ENCODE measurements around the gene FOXS1.

Gene FOXS1

DNA sequence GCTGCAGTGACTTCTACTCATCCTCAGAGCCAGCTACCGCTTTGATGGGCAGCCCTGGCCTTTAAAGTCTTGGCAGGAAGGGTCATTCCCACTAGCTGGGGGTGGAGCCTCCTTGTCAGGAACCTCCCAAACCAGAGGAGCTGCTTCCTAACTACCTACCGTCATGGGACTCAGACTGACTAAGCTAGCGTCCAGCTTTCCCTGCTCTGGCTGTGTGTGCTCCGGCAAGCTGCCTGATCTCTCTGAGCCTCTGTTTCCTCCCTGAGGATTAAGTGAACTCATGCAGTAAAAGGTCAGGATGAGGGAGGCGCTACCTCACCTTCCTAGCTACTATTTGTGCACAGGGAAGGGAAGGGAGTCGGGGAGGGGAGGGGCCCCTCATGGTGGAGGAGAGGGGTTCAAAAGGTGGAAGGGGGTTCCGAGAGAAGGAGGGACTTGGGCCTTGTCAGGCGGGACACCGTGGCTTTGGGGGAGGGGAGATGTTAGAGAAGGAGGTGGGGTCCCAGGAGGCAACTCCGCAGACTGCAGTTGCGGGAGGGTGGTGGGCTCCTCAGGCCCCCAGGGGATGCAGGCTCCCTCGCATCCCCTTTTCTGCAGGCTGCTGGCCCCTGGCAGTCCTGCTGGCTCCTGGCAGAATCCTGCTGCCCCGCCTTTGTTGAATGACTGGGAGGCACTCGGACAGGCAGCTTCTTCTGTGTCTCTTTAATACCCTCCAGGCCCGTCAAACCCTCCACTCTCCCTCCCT is 15.2 kb upstream of the FOXS1 start:
- FAIRE-seq, result no peak

DNA sequence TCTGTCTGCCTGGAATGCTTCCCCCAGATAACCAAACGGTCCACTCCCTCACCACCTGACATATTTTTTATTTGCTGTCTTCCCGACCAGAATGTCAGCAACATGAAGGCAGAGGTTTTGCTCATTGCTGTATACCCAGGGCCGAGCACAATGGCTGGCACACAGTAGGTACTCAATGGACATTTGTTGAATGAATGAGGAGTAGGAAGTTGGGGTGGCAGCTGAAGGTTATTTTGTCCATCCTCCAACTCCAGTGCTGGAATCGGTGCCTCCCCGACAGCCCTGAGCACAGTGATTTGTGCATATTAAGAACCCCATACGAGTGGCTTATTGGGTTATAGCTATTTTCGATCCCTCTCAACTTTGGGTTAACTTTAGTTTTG is 14.6 kb upstream of the FOXS1 start:
- no peak for FAIRE-seq

DNA sequence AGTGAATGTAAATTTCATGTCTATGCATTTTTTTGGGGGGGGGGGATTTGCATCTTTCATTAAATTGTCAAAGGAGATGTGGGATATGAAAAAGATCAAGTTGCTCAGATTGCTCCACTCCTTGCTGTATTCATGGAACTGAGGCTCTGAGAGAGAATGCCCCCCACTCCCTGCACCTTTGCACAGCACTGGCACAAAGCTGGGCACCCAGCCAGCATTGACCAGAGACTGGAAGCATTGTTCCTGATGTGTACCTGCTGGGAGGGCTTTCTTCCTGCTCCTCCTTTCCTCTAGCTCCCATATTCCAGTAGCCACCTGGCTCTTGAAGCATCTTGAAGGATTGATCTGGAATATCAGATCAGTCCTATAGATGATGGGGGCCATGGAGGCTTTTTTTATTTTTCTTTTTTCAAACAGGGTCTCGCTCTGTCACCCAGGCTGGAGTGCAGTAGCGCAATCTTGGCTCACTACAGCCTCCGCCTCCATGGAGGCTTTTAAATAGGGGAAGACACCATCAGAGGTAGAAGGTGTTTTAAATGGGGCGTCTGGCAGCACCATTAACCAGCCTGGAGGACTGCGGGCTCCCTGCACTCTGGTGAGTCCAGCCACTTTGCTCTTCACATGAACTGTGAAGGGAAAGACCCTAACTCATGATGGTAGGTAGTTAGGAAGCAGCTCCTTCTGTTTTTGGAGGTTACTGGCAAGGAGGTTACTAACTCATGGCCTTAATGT is 14.0 kb upstream of the FOXS1 start:
- FAIRE-seq, result no peak

GRCh38 chr20:31858760-31859083 is 13.3 kb upstream of the FOXS1 start:
- no peak for FAIRE-seq

DNA sequence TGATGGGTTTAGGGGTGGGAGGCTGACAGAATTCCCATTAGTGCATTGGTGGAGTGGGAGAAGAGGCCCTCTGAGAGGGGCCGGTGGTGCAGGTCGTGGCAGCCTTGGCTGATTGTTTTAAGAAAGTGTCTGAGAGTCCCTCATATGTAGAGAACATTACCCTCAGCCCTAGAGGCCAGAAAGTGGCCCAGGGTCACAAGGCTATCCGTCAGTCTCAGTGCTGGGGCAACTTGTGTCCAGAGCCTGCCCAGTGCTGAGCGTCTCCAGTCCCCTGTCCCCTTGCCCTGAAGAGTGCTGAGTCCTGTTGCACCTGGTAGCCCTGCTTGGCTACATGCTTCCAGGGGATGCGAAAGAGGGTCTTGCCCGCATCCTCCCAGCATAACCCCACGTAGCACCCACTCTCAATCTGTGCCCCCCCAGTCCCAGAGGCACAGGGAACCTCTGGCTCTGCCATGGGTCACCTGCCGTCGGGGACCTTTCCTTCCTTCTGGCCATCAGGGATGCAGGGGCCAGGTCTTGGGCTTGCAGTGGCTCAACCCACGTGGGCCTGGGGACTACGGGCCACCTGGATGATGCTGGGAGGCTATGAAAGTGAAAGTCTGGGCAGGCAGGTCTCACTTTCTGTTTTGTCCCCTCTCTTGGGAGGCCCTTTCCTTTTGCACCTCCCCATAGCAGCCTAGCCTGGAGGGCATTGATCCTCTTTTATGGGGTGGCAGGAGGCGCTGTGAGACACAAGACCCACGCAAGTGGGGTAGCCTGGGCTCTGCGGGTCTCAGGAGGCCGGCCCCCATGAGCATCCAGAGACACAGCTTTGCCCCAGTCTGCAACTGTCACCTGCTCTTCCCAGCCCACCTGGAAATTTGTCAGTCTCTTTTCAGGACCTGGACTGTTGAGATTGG is 12.7 kb upstream of the FOXS1 start:
- FAIRE-seq, result no peak

GRCh38 chr20:31856516-31856915 is 11.1 kb upstream of the FOXS1 start:
- no peak for FAIRE-seq

- no peak for FAIRE-seq
These were observed 8.1 kb upstream of the FOXS1 start for GRCh38 chr20:31853481-31853880.

GRCh38 chr20:31851240-31851955 is 6.0 kb upstream of the FOXS1 start:
- FAIRE-seq, result no peak

DNA sequence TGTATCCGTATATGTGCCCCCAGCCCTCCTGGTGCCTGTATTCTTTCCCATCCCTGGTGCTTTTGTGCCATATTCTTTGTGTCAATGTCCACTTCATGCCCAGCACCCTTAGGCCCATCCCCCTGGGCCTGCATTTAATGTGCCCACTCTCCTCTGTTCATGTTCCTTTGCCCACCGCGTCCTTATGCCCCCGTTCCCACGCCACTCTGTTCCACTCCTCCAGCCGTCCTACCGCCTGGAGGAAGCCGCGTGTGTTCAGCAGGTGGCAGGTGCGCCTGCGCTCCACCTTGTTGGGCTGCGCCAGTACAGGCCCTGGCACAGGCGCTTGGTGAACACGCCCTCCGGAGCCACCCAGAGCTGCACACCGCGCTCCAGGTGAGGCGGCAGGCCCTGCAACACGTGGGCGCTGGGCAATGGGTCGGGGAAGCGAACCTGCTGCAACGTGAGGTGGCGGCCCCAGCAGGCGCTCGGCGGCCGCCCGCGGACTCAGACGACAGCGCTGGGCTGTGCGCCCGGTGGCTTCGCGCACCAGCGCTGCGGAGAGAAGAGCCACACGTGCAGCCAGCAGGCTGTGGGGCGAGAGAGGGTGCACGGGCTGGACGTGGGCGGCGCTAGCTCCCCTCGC is 4.0 kb upstream of the FOXS1 start:
- FAIRE-seq, result no peak

DNA sequence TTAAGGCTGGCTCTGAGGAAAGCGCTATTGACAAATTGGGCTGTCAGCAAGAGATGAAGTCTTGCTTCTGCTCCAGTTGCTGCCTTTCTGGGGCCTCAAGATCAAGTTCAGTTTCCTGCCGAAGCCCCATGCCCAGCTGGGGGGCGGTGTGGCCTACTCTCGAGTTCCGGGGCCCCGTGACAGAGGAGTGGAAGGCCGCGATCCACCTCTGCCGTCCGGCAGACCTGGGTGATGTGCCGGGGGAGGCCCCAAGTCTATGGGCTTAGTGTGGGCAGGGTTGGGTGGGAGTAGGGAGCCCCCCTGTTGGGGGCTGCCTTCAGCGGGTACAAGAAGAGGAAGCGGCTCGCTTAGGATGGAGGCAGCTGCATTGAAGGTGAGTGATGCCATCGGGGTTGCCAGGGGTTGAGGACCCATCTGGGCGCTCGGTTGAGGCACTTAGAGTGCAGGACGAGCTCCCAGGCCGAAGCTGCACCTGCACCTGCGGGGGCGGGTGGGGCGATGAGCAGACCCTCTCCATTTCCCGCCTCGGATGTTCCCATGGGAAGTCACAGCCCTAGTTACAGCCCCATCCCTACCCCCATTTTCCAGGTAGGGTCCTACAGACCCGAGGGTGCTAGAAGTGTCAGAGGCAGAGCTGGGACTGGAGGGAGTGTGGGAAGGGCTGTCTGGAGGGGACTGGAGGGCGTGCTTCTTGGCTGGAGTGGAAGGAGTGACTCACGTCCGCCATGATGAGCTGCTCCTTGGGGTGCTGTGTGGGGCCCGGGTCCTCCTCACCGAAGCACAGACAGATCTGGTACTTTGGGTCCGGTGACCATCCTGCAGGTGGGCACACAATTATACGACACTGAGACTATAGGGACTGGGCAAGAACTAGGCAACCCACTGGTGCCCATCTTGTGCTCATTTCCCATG is 2.9 kb upstream of the FOXS1 start:
- FAIRE-seq, result no peak

DNA sequence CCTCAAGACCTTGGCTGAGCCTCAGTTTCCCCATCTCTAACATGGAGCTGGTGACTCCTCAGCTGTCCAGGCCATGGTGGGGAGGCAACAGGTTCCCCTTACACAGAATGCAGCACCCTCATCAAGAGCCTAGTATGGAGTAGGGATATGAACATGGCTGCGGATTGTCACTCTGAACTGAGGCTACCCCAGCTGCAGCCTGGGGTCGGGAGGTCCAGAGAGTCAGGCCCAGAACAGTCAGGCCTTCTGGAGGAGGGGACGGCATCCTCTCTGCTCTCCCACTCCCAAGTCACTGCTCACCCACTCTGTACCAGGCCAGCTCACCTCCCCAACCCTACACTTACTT is 1.4 kb upstream of the FOXS1 start:
- FAIRE-seq, result no peak

DNA sequence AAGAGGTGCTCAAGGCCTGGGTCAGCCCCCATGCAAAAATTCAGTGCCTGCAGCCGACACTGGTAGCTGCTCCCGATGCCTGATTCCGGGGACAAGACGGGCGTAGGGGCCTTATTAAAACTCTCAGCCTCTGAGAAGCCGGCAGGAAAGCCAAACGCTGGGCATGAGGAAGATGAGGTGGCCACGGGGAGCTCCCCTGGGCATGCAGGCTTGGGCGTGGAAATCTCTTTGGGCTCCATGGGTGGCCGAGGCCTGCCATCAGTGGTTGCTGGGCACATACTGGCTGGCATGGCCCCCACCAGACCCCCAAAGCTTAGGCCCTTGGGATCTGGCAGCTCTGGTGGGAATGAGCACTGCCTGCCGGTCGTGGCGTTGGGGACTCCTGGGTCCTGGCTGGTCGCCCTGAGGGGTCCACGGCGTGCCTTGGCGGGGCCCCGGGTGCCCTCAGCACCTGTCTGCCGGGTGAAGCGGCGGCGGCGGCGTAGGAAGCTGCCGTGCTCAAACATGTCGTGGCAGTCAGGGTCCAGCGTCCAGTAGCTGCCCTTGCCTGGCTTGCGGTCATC is 586 bp downstream of the FOXS1 start:
- no peak for FAIRE-seq

- FAIRE-seq, result no peak
These were observed 1.5 kb downstream of the FOXS1 start for GRCh38 chr20:31843881-31844280.

- FAIRE-seq, result no peak
These were observed 2.1 kb downstream of the FOXS1 start for GRCh38 chr20:31843288-31843687.

- no peak for FAIRE-seq
These were observed 2.8 kb downstream of the FOXS1 start for GRCh38 chr20:31842471-31843157.

DNA sequence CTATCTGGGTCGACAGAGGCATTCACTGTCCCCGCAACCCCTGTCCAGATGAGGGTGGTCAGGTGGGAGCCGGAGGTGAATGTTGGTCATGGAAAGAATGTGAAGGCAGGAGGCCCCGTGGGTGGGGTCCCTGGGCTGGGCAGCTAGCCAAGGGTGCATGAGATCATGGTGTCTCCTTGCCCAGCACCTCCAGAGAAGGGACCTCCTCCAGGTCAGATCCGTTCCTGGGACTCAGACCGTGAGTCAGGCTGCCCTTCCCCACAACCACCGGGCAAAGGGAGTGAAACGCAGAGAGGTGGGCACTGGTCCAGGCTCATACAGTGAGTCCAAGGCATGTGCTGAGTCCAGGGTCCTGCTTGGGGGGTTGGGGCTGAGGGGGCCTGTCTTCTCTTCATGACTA is 3.5 kb downstream of the FOXS1 start:
- no peak for FAIRE-seq

GRCh38 chr20:31840906-31841816 is 4.2 kb downstream of the FOXS1 start:
- FAIRE-seq, result no peak

GRCh38 chr20:31839782-31840487 is 5.5 kb downstream of the FOXS1 start:
- FAIRE-seq, result no peak
